PFSK-1 (cell line): Measurements from ENCODE around the gene SLC25A45.

ENCODE experiments used
- FOXP2 ChIP-seq: optimal IDR thresholded peaks from 2 replicates; pipeline ENCODE3; 2011; ENCODE audit warnings: borderline replicate concordance, control low read depth, inconsistent platforms; ENCODE audit not compliant: insufficient read depth; ENCODE audit errors: extremely low read length, extremely low read depth
- POLR2AphosphoS5 ChIP-seq: IDR thresholded peaks from 2 replicates; pipeline ENCODE4 v1.6.1; 2012; ENCODE audit warnings: low read depth, mild to moderate bottlenecking, control low read depth, low read length, moderate library complexity
- SIN3A ChIP-seq: IDR thresholded peaks from 2 replicates; pipeline ENCODE4 v1.6.1; 2012; ENCODE audit warnings: mild to moderate bottlenecking, low read length, moderate library complexity, borderline replicate concordance; ENCODE audit not compliant: insufficient read depth
- TAF1 ChIP-seq: IDR thresholded peaks from 2 replicates; pipeline ENCODE4 v1.6.1; 2012; ENCODE audit warnings: low read length, control low read depth, borderline replicate concordance; ENCODE audit not compliant: insufficient read depth
- TF ChIP-seq, protein P1 (sequence below), 2 experiments: IDR thresholded peaks; 2 replicates each; pipeline versions ENCODE4 v1.6.1 to v1.8.0; 2011 to 2012; ENCODE audit warnings: low read depth in 2 of 2, low read length in 2 of 2, control low read depth in 1 of 2, inconsistent platforms in 1 of 2, mild to moderate bottlenecking in 1 of 2, moderate library complexity in 1 of 2; ENCODE audit not compliant: insufficient read depth in 1 of 2

SLC25A45 gene

DNA sequence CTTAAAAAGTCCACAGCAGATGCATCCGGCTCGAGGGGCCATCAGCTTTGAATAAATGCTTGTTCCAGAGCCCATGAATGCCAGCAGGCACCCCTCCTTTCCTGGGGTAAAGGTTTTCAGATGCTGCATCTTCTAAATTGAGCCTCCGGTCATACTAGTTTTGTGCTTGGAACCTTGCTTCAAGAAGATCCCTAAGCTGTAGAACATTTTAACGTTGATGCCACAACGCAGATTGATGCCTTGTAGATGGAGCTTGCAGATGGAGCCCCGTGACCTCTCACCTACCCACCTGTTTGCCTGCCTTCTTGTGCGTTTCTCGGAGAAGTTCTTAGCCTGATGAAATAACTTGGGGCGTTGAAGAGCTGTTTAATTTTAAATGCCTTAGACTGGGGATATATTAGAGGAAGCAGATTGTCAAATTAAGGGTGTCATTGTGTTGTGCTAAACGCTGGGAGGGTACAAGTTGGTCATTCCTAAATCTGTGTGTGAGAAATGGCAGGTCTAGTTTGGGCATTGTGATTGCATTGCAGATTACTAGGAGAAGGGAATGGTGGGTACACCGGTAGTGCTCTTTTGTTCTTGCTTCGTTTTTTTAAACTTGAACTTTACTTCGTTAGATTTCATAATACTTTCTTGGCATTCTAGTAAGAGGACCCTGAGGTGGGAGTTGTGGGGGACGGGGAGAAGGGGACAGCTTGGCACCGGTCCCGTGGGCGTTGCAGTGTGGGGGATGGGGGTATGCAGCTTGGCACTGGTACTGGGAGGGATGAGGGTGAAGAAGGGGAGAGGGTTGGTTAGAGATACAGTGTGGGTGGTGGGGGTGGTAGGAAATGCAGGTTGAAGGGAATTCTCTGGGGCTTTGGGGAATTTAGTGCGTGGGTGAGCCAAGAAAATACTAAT, 42.0 kb upstream of the SLC25A45 start:
- peak; percentile 43 for TF ChIP-seq POLR2AphosphoS5
- TF ChIP-seq, protein P1, sequence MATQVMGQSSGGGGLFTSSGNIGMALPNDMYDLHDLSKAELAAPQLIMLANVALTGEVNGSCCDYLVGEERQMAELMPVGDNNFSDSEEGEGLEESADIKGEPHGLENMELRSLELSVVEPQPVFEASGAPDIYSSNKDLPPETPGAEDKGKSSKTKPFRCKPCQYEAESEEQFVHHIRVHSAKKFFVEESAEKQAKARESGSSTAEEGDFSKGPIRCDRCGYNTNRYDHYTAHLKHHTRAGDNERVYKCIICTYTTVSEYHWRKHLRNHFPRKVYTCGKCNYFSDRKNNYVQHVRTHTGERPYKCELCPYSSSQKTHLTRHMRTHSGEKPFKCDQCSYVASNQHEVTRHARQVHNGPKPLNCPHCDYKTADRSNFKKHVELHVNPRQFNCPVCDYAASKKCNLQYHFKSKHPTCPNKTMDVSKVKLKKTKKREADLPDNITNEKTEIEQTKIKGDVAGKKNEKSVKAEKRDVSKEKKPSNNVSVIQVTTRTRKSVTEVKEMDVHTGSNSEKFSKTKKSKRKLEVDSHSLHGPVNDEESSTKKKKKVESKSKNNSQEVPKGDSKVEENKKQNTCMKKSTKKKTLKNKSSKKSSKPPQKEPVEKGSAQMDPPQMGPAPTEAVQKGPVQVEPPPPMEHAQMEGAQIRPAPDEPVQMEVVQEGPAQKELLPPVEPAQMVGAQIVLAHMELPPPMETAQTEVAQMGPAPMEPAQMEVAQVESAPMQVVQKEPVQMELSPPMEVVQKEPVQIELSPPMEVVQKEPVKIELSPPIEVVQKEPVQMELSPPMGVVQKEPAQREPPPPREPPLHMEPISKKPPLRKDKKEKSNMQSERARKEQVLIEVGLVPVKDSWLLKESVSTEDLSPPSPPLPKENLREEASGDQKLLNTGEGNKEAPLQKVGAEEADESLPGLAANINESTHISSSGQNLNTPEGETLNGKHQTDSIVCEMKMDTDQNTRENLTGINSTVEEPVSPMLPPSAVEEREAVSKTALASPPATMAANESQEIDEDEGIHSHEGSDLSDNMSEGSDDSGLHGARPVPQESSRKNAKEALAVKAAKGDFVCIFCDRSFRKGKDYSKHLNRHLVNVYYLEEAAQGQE (IDR thresholded peaks at IDR 0.05; ENCODE audit: insufficient read depth in 1 of 2, low read depth in 2 of 2, low read length in 2 of 2), result no peak

DNA sequence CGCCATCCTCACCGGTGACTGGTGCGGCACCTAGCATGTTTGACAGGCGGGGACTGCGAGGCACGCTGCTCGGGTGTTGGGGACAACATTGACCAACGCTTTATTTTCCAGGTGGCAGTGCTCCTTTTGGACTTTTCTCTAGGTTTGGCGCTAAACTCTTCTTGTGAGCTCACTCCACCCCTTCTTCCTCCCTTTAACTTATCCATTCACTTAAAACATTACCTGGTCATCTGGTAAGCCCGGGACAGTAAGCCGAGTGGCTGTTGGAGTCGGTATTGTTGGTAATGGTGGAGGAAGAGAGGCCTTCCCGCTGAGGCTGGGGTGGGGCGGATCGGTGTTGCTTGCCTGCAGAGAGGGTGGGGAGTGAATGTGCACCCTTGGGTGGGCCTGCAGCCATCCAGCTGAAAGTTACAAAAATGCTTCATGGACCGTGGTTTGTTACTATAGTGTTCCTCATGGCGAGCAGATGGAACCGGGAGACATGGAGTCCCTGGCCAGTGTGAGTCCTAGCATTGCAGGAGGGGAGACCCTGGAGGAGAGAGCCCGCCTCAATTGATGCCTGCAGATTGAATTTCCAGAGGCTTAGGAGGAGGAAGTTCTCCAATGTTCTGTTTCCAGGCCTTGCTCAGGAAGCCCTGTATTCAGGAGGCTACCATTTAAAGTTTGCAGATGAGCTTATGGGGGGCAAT, 41.2 kb upstream of the SLC25A45 start:
- TF ChIP-seq, protein P1 (IDR thresholded peaks at IDR 0.05; ENCODE audit: insufficient read depth in 1 of 2, low read depth in 2 of 2, low read length in 2 of 2), result no peak
- TF ChIP-seq SIN3A, result peak; percentile 63; the same call in 1 of the 2 replicates
- TF ChIP-seq TAF1, result 0 out of 2 replicates have a peak, but pooled peaks have one; percentile 4

DNA sequence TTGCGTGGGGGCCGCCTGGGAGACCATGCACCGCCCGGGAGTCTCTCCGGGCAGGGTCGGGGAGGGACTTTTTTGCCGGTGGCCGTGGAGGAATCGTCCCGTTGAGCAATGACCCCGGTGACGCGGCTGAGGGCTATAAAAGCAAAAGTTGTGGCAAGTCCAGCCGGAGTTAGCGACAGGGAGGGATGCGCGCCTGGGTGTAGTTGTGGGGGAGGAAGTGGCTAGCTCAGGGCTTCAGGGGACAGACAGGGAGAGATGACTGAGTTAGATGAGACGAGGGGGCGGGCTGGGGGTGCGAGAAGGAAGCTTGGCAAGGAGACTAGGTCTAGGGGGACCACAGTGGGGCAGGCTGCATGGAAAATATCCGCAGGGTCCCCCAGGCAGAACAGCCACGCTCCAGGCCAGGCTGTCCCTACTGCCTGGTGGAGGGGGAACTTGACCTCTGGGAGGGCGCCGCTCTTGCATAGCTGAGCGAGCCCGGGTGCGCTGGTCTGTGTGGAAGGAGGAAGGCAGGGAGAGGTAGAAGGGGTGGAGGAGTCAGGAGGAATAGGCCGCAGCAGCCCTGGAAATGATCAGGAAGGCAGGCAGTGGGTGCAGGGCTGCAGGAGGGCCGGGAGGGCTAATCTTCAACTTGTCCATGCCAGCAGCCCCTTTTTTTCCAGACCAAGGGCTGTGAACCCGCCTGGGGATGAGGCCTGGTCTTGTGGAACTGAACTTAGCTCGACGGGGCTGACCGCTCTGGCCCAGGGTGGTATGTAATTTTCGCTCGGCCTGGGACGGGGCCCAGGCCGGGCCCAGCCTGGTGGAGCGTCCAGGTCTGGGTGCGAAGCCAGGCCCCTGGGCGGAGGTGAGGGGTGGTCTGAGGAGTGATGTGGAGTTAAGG, 40.4 kb upstream of the SLC25A45 start, which contains the start of gene NEAT1:
Gene NEAT1, plus strand, starts transcription at position 166 of the 883 bp plus-strand sequence.
- TF ChIP-seq FOXP2, result no peak
- peak; percentile 100 for TF ChIP-seq POLR2AphosphoS5
- peak; percentile 98 for TF ChIP-seq SIN3A
- peak; percentile 98; the same call in 1 of the 2 replicates for TF ChIP-seq TAF1
- TF ChIP-seq, protein P1 (IDR thresholded peaks at IDR 0.05; ENCODE audit: insufficient read depth in 1 of 2, low read depth in 2 of 2, low read length in 2 of 2), result peak; percentile 61 to 76

DNA sequence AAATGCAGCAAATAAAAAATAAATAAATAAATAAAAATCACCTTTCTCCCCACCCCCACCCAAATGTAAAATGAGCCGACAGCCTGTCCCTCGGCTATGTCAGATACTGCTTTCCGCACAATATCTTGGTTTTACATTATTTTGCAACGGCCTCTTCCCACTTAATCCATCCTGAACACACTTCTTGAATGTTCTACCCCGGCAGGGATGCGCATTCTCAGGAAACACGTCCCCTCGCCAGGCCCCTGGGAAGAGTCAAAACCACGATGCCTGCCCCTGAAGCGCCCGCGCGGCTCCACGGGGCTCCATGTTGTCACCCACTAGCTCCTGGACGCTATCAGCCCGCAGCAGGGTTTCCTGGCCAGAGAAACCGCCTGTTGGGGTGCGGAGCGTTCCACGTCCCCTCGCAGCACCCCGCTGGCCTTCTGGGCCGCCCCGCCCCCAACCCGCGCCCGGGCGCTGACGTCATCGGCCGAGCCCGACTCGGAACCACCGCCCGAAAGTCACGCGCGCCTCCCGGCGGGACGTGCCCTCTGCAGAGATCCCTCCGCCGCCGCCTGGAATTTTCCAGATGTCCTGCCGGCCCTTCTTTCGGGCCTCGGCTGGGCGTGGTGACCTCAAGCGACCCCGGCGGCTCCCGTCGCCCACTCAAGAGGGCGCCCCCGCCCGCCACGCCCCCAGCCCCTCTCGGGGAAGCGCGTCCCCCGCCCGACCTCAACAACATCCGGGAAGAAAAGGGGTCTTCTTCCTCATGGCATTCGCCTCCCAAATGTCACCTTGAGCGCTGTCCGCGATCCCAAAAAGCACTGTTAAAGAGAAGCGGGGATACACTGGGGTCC, 39.6 kb upstream of the SLC25A45 start:
- TF ChIP-seq, protein P1 (IDR thresholded peaks at IDR 0.05; ENCODE audit: insufficient read depth in 1 of 2, low read depth in 2 of 2, low read length in 2 of 2), result peak in 1 of 2 experiments; percentile 30; a peak in 1 of 4 replicates
- TF ChIP-seq FOXP2 (no peak), SIN3A (peak; percentile 72; the same call in 1 of the 2 replicates), TAF1 (0 out of 2 replicates have a peak, but pooled peaks have one; percentile 44)
